T-helper 2 cell treated with Interferon-gamma antibody and Interleukin-4, amounts not matched to agents 5 μg/mL and 100 μg/mL, for 36 hours (primary cell): ENCODE data around the gene CD58.
A peak's percentile ranks its signal among the peaks of the same experiment; 100 is the strongest.
"Not testable (repeated sequence)": the region's sequence is repeated elsewhere in the genome, so short reads cannot be mapped to it uniquely, and the experiment has no call there.

ENCODE experiments used
- DNase-seq: peaks from one replicate; pipeline ENCODE4 v3.0.0; 2021; ENCODE audit warnings: low spot score
- H3K27ac Mint-ChIP-seq: one replicate; pipeline ENCODE4 v1.8.0; 2021; ENCODE audit warnings: mild to moderate bottlenecking, mixed read lengths
- H3K27me3 Mint-ChIP-seq: one replicate; pipeline ENCODE4 v1.8.0; 2021; ENCODE audit warnings: low read depth, mixed read lengths
- H3K36me3 Mint-ChIP-seq: one replicate; pipeline ENCODE4 v1.8.0; 2021; ENCODE audit warnings: low read depth, mixed read lengths
- H3K4me1 Mint-ChIP-seq: one replicate; pipeline ENCODE4 v1.8.0; 2021; ENCODE audit warnings: low read depth, mixed read lengths
- H3K4me3 Mint-ChIP-seq: one replicate; pipeline ENCODE4 v1.8.0; 2022; ENCODE audit warnings: mild to moderate bottlenecking, moderate library complexity, mixed read lengths
- H3K9me3 Mint-ChIP-seq: one replicate; pipeline ENCODE4 v1.8.0; 2021; ENCODE audit warnings: mixed read lengths

Gene CD58

GRCh38 chr1:116570358-116571214 lies at the start of gene CD58:
TSS of gene CD58 (minus strand) at chr1:116571026. CDS start at chr1:116570972, 54 bp downstream.
- DNase-seq: peak; percentile 90
- Mint-ChIP-seq H3K9me3 (no peaks in the 10 kb centered on the region), H3K4me3 (peak within 1 kb of the TSS; percentile 95), H3K4me1 (peaks cover 57% of the 10 kb centered on the region), H3K36me3 (peaks cover 26% of the 10 kb centered on the region), H3K27me3 (no peaks in the 10 kb centered on the region), H3K27ac (peak within 1 kb of the TSS; percentile 91)

GRCh38 chr1:116620392-116620791 lies 49.6 kb upstream of the CD58 start:
- H3K9me3 Mint-ChIP-seq, H3K36me3 Mint-ChIP-seq, DNase-seq, H3K4me3 Mint-ChIP-seq, H3K27ac Mint-ChIP-seq, H3K4me1 Mint-ChIP-seq: not testable (repeated sequence)
- H3K27me3 Mint-ChIP-seq: peaks cover 12% of the 10 kb centered on the region

- not testable (repeated sequence) for H3K4me3 Mint-ChIP-seq, H3K36me3 Mint-ChIP-seq, H3K27ac Mint-ChIP-seq, DNase-seq, H3K4me1 Mint-ChIP-seq, H3K9me3 Mint-ChIP-seq
- H3K27me3 Mint-ChIP-seq: peaks cover 12% of the 10 kb centered on the region
These were observed 48.3 kb upstream of the CD58 start for GRCh38 chr1:116619106-116619505.

- not testable (repeated sequence) for H3K27ac Mint-ChIP-seq, H3K9me3 Mint-ChIP-seq, DNase-seq, H3K4me1 Mint-ChIP-seq, H3K4me3 Mint-ChIP-seq, H3K36me3 Mint-ChIP-seq
- H3K27me3 Mint-ChIP-seq: peaks cover 12% of the 10 kb centered on the region
These were observed 47.0 kb upstream of the CD58 start for GRCh38 chr1:116617808-116618207.

DNA sequence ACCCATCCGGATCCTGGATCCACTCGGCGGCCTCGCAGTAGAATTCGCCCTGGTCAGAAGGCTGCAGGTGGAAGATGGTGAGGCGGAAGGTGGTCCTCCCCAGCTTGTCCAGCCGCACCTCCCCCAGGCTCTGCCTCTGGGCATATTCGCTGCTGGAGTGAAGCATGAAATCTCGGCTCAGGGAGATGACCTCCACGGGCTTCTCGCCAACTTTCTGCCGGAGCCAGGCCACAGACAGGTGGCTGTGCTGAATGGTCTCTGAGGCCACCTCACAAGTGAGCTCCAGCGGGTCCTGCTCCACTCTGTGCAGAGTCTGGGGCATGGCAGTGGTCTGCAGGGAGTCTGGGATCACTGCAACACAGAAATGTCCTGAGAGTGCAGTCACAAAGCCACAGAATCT lies 43.0 kb upstream of the CD58 start:
- not testable (repeated sequence) for H3K4me3 Mint-ChIP-seq, H3K9me3 Mint-ChIP-seq, H3K4me1 Mint-ChIP-seq, DNase-seq, H3K36me3 Mint-ChIP-seq, H3K27ac Mint-ChIP-seq, H3K27me3 Mint-ChIP-seq

DNA sequence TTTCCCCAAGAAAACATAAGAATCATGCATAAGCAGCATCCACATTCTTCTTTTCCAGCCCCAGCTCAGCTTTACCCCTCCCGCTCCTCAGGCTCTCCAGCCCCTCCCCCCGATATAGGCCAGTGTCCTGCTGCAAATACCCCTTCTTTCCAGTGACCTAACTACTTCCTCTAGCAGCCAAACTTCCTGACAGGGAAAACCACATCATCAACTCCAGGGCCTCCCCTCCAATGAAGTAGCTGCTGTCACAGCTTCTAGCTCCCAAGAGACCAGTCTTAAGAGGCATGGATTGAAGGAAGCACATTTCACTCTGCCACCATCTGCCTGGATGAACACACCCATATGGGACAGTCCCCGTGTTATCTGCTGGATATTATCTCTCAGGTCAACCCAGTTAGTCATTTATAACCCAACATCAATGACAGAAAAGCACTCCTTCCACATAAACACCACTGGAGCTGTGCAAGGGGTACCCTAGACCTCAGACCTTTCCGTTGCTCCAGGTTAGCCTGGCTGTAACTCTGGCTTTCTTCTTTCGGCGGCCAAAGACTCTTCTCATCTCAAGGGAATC lies 39.1 kb upstream of the CD58 start:
- H3K4me3 Mint-ChIP-seq, H3K36me3 Mint-ChIP-seq: not testable (repeated sequence)

DNA sequence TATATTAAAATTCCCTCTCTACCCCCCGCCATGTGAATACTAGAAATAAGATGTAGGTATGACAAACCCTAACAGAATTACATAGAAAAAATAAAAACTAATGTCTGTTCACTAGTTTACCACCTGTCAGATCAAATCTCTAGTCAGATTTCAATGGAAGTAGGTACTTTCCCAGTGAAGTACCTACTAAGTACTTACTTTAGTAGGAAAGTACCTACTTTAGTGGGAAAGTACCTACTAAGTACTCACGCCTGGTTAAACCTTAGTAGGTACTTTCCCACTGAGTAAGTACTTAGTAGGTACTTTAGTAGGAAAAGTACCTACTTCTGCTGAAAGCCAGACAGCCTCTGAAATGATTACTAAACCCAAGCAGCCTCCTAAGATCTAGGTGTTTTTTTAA lies 38.0 kb upstream of the CD58 start:
- H3K9me3 Mint-ChIP-seq, H3K27ac Mint-ChIP-seq, H3K27me3 Mint-ChIP-seq, H3K4me3 Mint-ChIP-seq, H3K36me3 Mint-ChIP-seq, DNase-seq: not testable (repeated sequence)
- peaks cover 18% of the 10 kb centered on the region for H3K4me1 Mint-ChIP-seq

More for the DNA sequence above, 39.1 kb upstream of the CD58 start:
- DNase-seq: peak; percentile 14
- not testable (repeated sequence) for H3K9me3 Mint-ChIP-seq, H3K27me3 Mint-ChIP-seq, H3K27ac Mint-ChIP-seq
- H3K4me1 Mint-ChIP-seq: peaks cover 18% of the 10 kb centered on the region

DNA sequence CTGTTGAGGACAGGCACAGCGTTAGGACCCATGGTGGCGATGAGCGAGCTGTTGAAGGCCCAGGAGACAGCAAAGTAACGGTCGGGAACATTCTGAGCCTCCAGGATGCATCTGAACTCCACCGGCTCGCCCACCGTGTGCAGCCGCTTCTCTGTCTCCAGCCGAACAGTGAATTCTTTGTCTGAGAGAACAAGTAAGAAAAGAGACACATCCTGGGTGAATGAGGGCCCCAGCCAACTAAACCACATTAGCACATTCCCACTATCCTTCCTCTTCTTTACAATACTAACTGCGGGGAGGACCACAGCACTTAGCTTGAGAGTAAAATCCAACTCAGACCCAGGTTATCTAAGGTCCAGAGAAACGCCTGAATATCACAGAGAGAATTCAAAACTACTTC lies 37.3 kb upstream of the CD58 start:
- DNase-seq, H3K36me3 Mint-ChIP-seq, H3K4me3 Mint-ChIP-seq, H3K27me3 Mint-ChIP-seq, H3K9me3 Mint-ChIP-seq, H3K27ac Mint-ChIP-seq: not testable (repeated sequence)
- peaks cover 18% of the 10 kb centered on the region for H3K4me1 Mint-ChIP-seq

- H3K27me3 Mint-ChIP-seq, H3K9me3 Mint-ChIP-seq, DNase-seq, H3K27ac Mint-ChIP-seq, H3K4me3 Mint-ChIP-seq, H3K36me3 Mint-ChIP-seq: not testable (repeated sequence)
- H3K4me1 Mint-ChIP-seq: peaks cover 18% of the 10 kb centered on the region
These were observed 36.6 kb upstream of the CD58 start for GRCh38 chr1:116607463-116607862.

- H3K4me1 Mint-ChIP-seq: peaks cover 18% of the 10 kb centered on the region
- H3K27me3 Mint-ChIP-seq, H3K4me3 Mint-ChIP-seq, H3K27ac Mint-ChIP-seq, H3K36me3 Mint-ChIP-seq, H3K9me3 Mint-ChIP-seq, DNase-seq: not testable (repeated sequence)
These were observed 35.2 kb upstream of the CD58 start for GRCh38 chr1:116606067-116606466.

DNA sequence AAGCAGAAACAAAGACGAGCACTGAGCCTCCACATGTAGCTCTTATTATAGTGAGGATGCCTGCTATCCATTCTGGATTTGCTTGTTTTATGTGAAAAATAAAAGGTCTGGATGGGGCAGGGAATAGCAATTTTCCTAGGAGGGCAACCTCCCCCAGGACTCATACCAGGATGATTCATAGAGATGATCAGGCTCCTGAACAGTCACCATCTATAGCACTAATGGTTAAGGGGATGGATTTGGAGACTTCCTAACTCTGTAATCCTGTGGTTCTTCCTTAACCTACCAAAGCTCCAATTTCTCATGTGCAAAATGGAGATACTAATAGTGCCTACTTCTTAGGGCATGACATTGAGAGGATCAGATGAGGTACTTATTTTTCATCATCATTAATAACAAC lies 34.5 kb upstream of the CD58 start:
- Mint-ChIP-seq H3K4me1 (peaks cover 16% of the 10 kb centered on the region), H3K27ac (no peak overlapping the region), H3K27me3 (no peaks in the 10 kb centered on the region), H3K4me3 (no peak overlapping the region), H3K36me3 (no peaks in the 10 kb centered on the region), H3K9me3 (no peaks in the 10 kb centered on the region)
- no peak for DNase-seq

- DNase-seq, H3K36me3 Mint-ChIP-seq, H3K4me3 Mint-ChIP-seq, H3K27me3 Mint-ChIP-seq, H3K9me3 Mint-ChIP-seq, H3K27ac Mint-ChIP-seq: not testable (repeated sequence)
- H3K4me1 Mint-ChIP-seq: peaks cover 10% of the 10 kb centered on the region
These were observed 33.6 kb upstream of the CD58 start for GRCh38 chr1:116604408-116604807.

DNA sequence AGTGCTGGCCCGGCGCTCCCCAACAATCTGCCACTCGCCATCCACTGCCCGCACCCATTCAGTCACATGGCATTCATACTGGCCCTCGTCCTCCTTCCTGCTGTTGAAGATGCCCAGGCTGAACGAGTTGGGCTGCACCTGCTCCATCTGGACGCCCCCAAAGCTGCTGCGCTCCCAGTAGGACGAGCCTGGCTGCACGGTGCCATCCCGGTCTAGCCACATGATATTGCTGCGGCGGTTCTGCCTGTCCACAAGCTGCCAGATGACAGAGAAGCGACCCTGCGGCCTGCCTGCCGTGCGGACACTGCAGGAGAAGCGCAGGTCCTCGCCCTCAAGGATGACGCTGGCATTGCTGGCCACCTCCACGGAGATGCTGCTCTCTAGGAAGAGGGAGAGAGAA lies 32.8 kb upstream of the CD58 start:
- DNase-seq, H3K27ac Mint-ChIP-seq, H3K27me3 Mint-ChIP-seq, H3K4me3 Mint-ChIP-seq, H3K4me1 Mint-ChIP-seq, H3K9me3 Mint-ChIP-seq, H3K36me3 Mint-ChIP-seq: not testable (repeated sequence)

GRCh38 chr1:116599369-116599768 lies 28.5 kb upstream of the CD58 start:
- not testable (repeated sequence) for H3K27ac Mint-ChIP-seq, DNase-seq, H3K4me3 Mint-ChIP-seq, H3K9me3 Mint-ChIP-seq, H3K36me3 Mint-ChIP-seq, H3K27me3 Mint-ChIP-seq
- H3K4me1 Mint-ChIP-seq: peaks cover 15% of the 10 kb centered on the region
